ENCODE results near the gene CHCHD6.

- TF ChIP-seq, protein P1, sequence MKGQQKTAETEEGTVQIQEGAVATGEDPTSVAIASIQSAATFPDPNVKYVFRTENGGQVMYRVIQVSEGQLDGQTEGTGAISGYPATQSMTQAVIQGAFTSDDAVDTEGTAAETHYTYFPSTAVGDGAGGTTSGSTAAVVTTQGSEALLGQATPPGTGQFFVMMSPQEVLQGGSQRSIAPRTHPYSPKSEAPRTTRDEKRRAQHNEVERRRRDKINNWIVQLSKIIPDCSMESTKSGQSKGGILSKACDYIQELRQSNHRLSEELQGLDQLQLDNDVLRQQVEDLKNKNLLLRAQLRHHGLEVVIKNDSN (CRISPR knock-in tag; IDR thresholded peaks at IDR 0.05) = no peak
- TF ChIP-seq USF2 (CRISPR knock-in tag; IDR thresholded peaks at IDR 0.05) (no peak), CTCF (IDR thresholded peaks at IDR 0.05) (no peak)
These were observed 61.4 kb downstream of the CHCHD6 start for GRCh38 chr3:126765187-126766069.

All from WTC11 (cell line).